LHCN-M2 (cell line): ENCODE data around the gene SERPINB12. TPM values are rescaled to one million over a fixed set of nuclear protein-coding genes. Genes with fewer than 3 reads are reported as not detected.

Experiments
- DNase-seq: peaks from one replicate; pipeline ENCODE4 v3.0.0-alpha.2; 2012; ENCODE audit warnings: low read depth
- total RNA-seq: library from RNA; depleted of rRNA; stranded (reverse); fragments of >200 nt; gene quantifications from 2 replicates; pipeline ENCODE4 v1.2.3, GENCODE V29; 2014; rRNA removed

SERPINB12 gene
- total RNA-seq, 1 experiment from 2014 or later: 0.29 TPM

- DNase-seq: no peak
Observed at GRCh38 chr18:63603355-63603754, 61.2 kb downstream of the SERPINB12 start.

GRCh38 chr18:63603772-63604171 is 61.6 kb downstream of the SERPINB12 start:
- DNase-seq: peak; percentile 49

GRCh38 chr18:63604791-63605567 is 62.8 kb downstream of the SERPINB12 start:
- peak; percentile 45 for DNase-seq

- no peak for DNase-seq
Observed at GRCh38 chr18:63606526-63606925, 64.4 kb downstream of the SERPINB12 start.

GRCh38 chr18:63613420-63613819 is 71.3 kb downstream of the SERPINB12 start:
- DNase-seq: no peak

- no peak for DNase-seq
Observed at GRCh38 chr18:63617049-63617914, 75.1 kb downstream of the SERPINB12 start.

- DNase-seq: no peak
Observed at GRCh38 chr18:63617915-63618234, 75.7 kb downstream of the SERPINB12 start.

Other genes starting within 250 kb of the SERPINB12 start
- 2.2 and 2.5 TPM in 2 replicates for gene BCL2, start 222.6 kb upstream of the SERPINB12 start, total RNA-seq
- 33.2 and 37.6 TPM in 2 replicates for gene KDSR, start 175.2 kb upstream of the SERPINB12 start, total RNA-seq
- gene VPS4B, start 119.9 kb upstream of the SERPINB12 start, total RNA-seq: 40.3 and 45.5 TPM in 2 replicates
- gene SERPINB5, start 65.4 kb upstream of the SERPINB12 start, total RNA-seq: not detected in 2 replicates
- not detected in 2 replicates for gene SERPINB13, start 45.0 kb downstream of the SERPINB12 start, total RNA-seq
- not detected in 2 replicates for gene SERPINB4, start 101.9 kb downstream of the SERPINB12 start, total RNA-seq
- not detected in 2 replicates for gene SERPINB3, start 119.5 kb downstream of the SERPINB12 start, total RNA-seq
- gene SERPINB11, start 160.6 kb downstream of the SERPINB12 start, total RNA-seq: not detected in 2 replicates
- 7.2 and 12.6 TPM in 2 replicates for gene SERPINB7, start 233.0 kb downstream of the SERPINB12 start, total RNA-seq